Measurements from ENCODE around the gene ISM1.

ISM1 gene

GRCh38 chr20:13263451-13263850 is 42.4 kb downstream of the ISM1 start:
- H3K27me3 ChIP-seq (ENCODE audit: insufficient read depth, poor library complexity, severe bottlenecking): no peaks in the 10 kb centered on the region
- DNase-seq (ENCODE audit: low read depth in 1 of 2, low spot score in 1 of 2): no peak
- no peak overlapping the region for H3K4me3 ChIP-seq (replicated peaks; ENCODE audit: insufficient read depth, low read length)
- H3K27ac ChIP-seq (replicated peaks): no peak overlapping the region
- TF ChIP-seq REST (IDR thresholded peaks at IDR 0.05; ENCODE audit: insufficient replicate concordance, low read depth) (no peak), CTCF (IDR thresholded peaks at IDR 0.05; ENCODE audit: insufficient read depth, low read length) (no peak), POLR2AphosphoS5 (IDR thresholded peaks at IDR 0.05; ENCODE audit: low read depth) (no peak), SPI1 (IDR thresholded peaks at IDR 0.05; ENCODE audit: borderline replicate concordance, low read depth) (no peak), GABPA (IDR thresholded peaks at IDR 0.05; ENCODE audit: low read depth) (no peak)

- Histone ChIP-seq H3K27me3 (ENCODE audit: insufficient read depth, poor library complexity, severe bottlenecking) (no peaks in the 10 kb centered on the region), H3K27ac (replicated peaks) (no peak overlapping the region), H3K4me3 (replicated peaks; ENCODE audit: insufficient read depth, low read length) (no peak overlapping the region)
- TF ChIP-seq GABPA (IDR thresholded peaks at IDR 0.05; ENCODE audit: low read depth) (no peak), CTCF (IDR thresholded peaks at IDR 0.05; ENCODE audit: insufficient read depth, low read length) (no peak)
- no peak for DNase-seq (ENCODE audit: low read depth in 1 of 2, low spot score in 1 of 2)
Observed at GRCh38 chr20:13264907-13265306, 43.8 kb downstream of the ISM1 start.

- TF ChIP-seq SPI1 (IDR thresholded peaks at IDR 0.05; ENCODE audit: borderline replicate concordance, low read depth): no peak
- no peak for TF ChIP-seq REST (IDR thresholded peaks at IDR 0.05; ENCODE audit: insufficient replicate concordance, low read depth)
- TF ChIP-seq POLR2AphosphoS5 (IDR thresholded peaks at IDR 0.05; ENCODE audit: low read depth): no peak
- TF ChIP-seq GABPA (IDR thresholded peaks at IDR 0.05; ENCODE audit: low read depth): no peak
- TF ChIP-seq CTCF (IDR thresholded peaks at IDR 0.05; ENCODE audit: insufficient read depth, low read length): no peak
- Histone ChIP-seq H3K4me3 (replicated peaks; ENCODE audit: insufficient read depth, low read length) (no peak overlapping the region), H3K27ac (replicated peaks) (no peak overlapping the region), H3K27me3 (ENCODE audit: insufficient read depth, poor library complexity, severe bottlenecking) (no peaks in the 10 kb centered on the region)
- no peak for DNase-seq (ENCODE audit: low read depth in 1 of 2, low spot score in 1 of 2)
Observed at GRCh38 chr20:13265941-13266340, 44.9 kb downstream of the ISM1 start.

GRCh38 chr20:13267231-13267630 is 46.2 kb downstream of the ISM1 start:
- TF ChIP-seq POLR2AphosphoS5 (IDR thresholded peaks at IDR 0.05; ENCODE audit: low read depth) (no peak), CTCF (IDR thresholded peaks at IDR 0.05; ENCODE audit: insufficient read depth, low read length) (no peak), GABPA (IDR thresholded peaks at IDR 0.05; ENCODE audit: low read depth) (no peak), SPI1 (IDR thresholded peaks at IDR 0.05; ENCODE audit: borderline replicate concordance, low read depth) (no peak), REST (IDR thresholded peaks at IDR 0.05; ENCODE audit: insufficient replicate concordance, low read depth) (no peak)
- no peak overlapping the region for H3K4me3 ChIP-seq (replicated peaks; ENCODE audit: insufficient read depth, low read length)
- no peak for DNase-seq (ENCODE audit: low read depth in 1 of 2, low spot score in 1 of 2)
- H3K27me3 ChIP-seq (ENCODE audit: insufficient read depth, poor library complexity, severe bottlenecking): no peaks in the 10 kb centered on the region
- H3K27ac ChIP-seq (replicated peaks): no peak overlapping the region

All from HL-60 (cell line).